ENCODE measurements around the gene UBR2.

Gene UBR2

DNA sequence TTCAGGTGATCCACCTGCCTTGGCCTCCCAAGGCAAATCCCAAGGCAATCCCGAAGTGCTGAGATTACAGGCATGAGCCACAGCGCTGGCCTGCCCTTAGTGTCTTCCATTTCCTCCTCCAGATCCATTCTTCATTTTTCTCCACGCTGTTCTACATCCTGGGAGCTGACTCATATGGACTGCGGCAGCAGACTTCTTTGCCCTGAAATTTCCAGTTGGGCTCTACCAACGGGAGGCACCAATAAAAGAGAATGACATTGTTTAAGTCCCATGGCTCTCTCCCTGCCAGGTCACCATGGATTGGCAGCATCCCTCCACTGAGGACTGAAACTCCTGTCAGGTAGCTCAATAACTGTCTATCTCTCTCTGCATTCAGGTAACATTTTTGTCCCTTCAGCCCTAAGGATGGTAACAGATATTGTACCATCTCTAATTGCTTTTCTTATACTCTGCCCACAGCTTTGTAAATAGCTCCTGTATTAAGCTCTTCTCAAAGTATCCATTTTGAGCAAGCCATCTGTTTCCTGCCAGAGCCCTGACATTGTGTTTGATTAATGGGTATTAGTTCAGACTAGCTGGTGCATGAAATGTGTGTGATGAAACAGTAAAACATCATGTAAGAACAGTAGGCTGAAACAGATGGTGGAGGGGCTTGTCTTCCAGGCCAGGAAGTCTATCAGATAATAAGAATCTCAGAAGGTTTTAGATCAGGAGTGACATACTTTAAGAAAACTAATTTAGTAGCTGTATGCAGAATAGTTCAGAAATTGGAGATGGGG lies 178.5 kb downstream of the UBR2 start:
- in situ Hi-C loops (cut with HindIII; ENCODE audit: low pct_ligation_motif_present, low pct_unique_long_range_greater_than_20kb, low sequenced_read_pairs): no loop called here
- DNase-seq: peak; percentile 13

All from ACHN (cell line).